Limb (tissue), 2 donors: ENCODE measurements around the gene ORC3.
"Not testable (repeated sequence)": the region's sequence is repeated elsewhere in the genome, so short reads cannot be mapped to it uniquely, and the experiment has no call there.

Experiments
- DNase-seq, 2 donors: peaks; one replicate each; pipeline ENCODE4 v3.0.0-alpha.2; 2016; ENCODE audit errors: extremely low spot score in 2 of 2

The ORC3 gene

DNA sequence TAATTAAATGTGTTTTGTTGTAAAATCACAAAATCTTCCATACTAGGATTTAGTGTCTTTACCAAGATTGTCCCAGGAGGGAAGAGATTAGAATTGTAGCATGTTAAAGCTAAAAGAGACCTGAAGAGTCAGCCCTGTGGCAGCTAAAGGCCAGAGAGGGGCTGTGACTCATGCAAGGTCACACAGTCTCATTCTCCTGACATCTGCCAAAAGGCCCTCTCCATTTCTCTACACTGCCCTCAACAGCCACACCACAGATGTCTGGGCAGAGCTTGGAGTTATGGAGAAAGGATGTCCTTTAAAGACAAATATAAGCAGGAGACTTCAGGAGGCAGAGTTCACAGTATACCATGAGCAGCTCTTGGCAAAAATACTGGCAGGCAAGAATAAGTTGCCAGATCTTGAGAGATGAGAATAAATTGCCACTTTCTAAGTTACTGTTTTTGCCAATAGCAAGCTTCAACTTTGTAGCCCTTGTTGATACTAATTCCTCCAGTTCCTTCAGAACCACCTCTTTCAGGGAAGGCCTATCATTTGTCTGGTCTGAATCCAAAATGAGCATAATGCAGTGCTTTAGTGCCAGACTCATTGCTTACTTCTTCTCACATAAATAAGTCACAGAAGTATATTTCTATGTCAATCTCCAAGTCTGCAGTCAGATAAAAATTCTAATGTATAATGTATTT, 70.4 kb downstream of the ORC3 start:
- no peak for DNase-seq

GRCh38 chr6:87661016-87661415, 71.1 kb downstream of the ORC3 start:
- DNase-seq, result no peak

GRCh38 chr6:87661503-87661902, 71.6 kb downstream of the ORC3 start:
- no peak for DNase-seq

DNA sequence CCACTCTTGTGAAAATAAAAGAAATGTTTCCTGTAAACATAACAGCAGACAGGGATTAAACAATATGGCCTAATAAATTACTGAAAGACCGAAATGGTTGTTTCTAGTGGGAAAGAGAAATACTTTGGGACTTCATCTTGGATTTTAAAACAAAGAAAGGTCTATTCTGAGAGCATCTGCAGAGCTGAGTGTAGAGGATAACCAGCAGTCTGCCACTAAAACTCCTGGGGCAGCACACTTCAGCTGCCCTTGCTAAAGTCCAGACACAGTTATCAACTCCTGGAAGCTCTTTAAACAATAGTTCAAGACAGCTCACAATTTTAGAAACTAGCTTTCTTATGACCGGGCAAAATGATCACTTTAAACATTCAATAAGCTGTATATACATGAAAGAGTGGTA, 73.5 kb downstream of the ORC3 start:
- no peak for DNase-seq

- DNase-seq, result no peak
Observed at GRCh38 chr6:87664921-87665485, 75.1 kb downstream of the ORC3 start.

DNA sequence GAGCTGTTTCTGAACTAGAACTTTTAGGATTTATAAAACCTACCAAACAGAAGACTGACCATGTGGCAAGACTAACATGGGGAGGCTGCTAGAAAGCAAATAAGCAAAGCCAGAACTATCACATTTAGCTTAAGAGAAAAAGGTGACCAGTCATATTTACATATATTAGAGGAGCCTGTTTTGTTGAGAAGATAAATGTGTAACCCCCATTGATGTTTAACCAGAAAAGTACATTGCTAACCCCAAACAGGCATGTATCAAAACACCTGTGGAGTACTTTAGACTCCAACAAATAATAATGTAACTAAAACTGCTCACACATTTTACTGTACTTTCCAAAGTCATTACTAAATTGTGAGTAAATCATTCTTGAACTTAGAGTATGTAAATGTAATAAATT, 77.1 kb downstream of the ORC3 start:
- DNase-seq, result no peak

- DNase-seq, result no peak
Observed at GRCh38 chr6:87668013-87668412, 78.1 kb downstream of the ORC3 start.

- DNase-seq, result no peak
Observed at GRCh38 chr6:87669051-87669450, 79.1 kb downstream of the ORC3 start.

DNA sequence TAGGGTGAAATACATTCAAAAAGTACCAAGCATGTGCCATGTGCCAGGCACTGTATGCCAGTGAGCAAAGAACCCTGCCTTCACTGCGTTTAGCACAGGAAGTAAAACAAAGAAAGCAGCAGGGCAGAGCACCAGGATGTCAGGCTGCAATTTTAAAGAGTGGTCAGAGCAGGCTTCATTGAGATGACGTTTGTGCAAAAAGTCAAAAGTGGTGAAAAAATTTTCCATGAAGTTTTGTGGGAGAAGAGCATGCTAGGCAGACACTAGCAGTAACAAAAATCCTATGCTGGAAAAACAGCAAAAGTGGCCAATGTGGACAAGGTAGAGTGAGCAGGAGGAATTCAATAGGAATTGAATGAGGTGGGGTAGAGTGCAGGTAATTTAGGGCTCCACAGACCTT, 80.8 kb downstream of the ORC3 start:
- DNase-seq, result no peak

DNA sequence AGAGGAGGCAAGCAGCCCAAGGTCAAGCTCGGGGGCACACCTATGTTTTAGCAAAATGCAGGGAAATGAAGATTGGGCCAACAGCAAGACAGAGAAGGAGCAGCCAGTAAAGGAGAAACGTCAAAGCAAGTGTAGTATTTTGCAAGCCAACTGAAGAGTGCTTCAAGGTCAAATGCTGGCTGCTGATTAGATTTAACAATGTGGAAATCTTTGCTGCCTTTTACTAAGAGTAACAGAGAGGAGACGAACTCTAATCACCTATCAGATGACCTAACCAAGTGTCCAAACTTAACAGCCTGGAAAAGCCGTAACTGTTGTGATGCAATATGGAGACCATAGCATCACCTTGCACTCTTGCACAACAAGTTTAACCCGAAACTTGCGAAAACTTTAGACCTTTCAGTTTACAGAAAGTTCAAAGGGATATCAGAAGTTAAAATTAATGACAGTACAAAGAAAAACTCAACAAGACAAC, 81.7 kb downstream of the ORC3 start:
- no peak for DNase-seq

DNA sequence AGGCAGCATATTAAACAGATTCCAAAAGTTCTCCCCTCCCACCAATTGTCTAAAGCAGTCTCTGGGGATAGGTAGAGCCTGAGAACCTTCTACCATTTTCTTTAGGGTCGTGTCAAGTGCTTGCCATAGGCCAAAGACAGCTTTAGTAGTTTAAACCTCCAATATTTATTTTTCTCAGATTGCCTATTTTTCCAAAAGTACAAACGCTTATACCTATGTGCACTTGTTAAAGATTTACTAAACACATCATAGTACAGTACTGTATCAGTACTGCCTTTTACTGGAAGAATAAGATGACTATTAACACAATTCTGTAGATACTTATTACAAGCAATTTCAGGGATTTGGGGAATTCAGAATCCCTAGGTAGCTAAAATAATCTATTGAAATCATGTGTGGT, 82.7 kb downstream of the ORC3 start:
- no peak for DNase-seq

DNA sequence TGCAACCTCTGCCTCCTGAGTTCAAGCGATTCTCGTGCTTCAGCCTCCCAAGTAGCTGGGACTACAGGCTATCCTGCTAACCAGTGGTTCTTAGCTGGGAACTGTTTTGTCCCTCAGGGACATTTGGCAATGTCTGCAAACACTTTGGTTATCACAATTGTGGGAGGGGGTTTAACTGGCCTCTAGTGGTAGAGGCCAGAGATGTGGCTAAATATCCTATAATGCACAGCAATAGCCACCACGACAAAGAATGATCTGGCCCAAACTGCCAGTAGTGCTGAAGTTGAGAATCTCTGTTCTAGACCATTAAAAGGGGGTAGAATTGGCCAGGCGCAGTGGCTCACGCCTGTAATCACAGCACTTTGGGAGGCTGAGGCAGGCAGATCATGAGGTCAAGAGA, 83.3 kb downstream of the ORC3 start:
- DNase-seq, result no peak

- DNase-seq, result no peak
Observed at GRCh38 chr6:87674290-87674689, 84.4 kb downstream of the ORC3 start.

- no peak for DNase-seq
Observed at GRCh38 chr6:87675004-87675681, 85.2 kb downstream of the ORC3 start.

GRCh38 chr6:87682310-87682709, 92.4 kb downstream of the ORC3 start:
- no peak for DNase-seq

- no peak for DNase-seq
Observed at GRCh38 chr6:87683890-87684289, 94.0 kb downstream of the ORC3 start.

DNA sequence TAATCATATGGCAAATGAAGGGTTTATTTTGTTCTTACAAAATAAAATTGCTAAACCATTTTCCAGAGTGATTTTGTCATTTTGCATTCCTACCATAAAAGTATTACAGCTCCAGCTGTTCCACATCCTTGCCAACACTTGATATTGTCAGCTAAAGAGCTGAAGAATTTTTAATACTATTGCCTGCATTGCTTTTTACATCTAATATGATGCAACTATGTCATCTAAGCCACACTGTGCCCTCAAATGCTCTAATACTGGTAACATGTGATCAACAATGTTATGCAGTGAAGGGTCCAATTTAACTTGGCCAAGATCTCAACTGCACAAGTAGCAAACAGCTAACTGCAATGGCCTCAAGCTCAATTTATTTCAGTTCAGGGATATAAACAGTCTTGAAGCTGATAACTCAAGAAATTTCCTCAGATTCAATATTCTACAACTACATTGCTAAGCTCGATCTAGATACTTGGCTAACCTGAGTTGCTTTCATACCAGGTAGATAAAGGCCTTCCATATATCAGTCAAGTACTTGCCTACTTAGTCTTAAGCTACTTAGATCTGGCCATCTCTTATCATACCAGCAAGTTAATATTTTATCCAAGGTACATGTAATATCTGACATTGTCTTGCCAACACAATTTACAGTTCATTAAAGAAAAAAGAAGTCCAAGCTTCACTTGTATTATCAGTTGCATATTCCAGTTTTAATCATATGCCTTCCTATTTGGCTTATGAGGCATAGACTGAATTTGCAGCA, 95.1 kb downstream of the ORC3 start:
- no peak for DNase-seq

DNA sequence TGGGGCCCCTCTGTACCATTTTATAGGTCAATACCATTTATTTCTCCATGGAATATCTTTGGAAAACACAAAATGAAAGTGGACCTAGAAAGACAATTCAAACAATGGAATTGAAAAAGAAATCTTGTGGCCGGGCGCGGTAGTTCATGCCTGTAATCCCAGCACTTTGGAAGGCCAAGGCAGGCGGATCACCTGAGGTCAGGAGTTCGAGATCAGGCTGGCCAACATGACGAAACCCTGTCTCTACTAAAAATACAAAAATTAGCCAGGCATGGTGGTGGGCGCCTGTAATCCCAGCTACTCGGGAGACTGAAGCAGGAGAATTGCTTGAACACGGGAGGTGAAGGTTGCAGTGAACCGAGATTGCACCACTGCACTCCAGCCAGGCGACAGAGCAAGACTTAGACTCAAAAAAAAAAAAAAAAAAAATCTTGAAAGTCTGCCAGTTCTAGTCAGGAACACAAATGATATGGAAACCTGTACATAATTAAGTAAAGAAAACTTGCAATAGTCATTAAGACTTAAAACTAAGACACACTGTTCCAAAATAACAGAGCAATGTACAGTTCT, 96.8 kb downstream of the ORC3 start:
- DNase-seq, result not testable (repeated sequence)

DNA sequence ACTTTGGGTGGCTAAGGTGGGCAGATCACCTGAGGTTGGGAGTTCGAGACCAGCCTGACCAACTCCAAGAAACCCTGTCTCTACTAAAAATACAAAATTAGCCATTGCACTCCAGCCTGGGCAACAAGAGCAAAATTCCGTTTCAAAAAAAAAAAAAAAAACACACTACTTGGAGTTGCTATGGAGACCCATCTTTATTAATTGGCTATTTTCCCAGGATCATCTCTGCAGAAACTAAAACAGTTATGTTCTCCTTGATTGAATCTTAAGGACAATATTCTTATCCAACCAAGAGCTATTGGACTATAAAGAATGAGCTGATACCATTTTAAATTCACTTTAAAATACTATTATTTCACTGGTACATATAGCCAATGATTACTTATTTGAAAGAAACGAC, 97.4 kb downstream of the ORC3 start:
- DNase-seq, result no peak

GRCh38 chr6:87687893-87688292, 98.0 kb downstream of the ORC3 start:
- not testable (repeated sequence) for DNase-seq

- no peak for DNase-seq
Observed at GRCh38 chr6:87690441-87690840, 100.5 kb downstream of the ORC3 start.

DNA sequence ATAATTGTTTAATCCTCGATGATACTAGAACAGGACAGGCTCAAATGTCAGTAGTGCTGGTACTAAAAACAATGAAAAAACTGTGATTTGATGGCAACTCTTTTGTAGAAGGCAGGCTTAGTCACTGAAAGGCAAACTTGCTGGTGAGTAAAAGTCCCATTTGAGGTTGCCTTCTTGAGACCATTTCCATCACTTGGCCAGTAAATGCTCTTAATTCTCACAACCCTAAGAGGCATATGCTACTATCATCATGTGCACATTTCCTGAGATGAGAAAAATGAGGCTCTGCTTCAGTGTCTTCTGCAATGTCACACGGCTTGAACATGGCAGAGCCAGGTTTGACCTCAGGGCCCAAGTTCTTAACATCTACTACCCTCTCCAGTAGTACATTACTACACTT, 102.2 kb downstream of the ORC3 start:
- no peak for DNase-seq
